Stimulated activated CD4-positive, alpha-beta T cell treated with anti-CD3 and anti-CD28 coated beads, Interleukin-15, amount 100 ng/mL, for 48 hours (primary cell): ENCODE data around the gene MPIG6B.

Experiments used
- DNase-seq, 2 donors: peaks; one replicate each; pipeline ENCODE4 v3.0.0-alpha.2; 2020; ENCODE audit warnings: low read depth in 2 of 2

The MPIG6B gene

DNA sequence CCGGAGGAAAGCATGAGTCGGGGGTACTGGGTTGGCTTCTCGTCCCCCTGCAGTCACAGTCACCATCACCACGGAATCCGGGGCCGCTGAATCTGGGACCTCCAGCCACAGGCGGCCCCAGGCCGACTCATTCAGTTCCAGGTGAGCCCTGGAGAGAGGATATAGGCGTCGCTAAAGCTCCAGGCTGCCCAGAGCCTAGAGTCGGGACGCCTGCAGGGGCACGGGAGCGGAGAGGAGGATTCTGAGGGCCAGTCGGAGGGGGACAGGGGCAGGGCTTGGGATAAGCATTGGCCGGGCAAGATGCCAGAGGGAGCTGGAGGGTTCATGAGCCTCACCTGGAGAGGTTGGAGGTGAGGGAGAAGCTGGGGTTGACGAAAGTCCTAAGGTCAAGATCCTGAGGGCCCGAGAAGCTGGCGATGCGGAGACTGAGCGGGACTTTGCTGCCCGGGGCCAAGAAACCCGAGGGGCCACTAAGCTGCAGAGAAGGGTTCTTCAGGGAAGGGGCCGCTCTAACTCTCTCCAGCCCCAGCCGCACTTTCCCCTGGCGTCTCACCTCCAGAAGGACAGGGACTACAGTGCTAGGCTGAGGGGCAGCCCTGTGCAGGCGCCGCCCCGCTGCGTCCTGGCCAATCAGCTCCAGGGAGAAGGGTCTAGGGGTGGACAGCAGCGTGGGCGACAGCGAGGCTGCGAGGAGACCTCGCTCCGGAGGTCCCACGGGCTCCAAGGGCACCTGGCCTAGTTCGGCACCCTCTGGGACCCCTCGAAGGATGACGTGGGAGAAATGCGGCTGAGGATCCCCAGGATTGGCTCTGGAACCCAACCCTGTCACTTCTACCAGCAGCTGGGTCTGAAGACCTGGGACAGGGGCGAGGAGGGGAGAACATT lies 43.0 kb downstream of the MPIG6B start:
- DNase-seq, result no peak

DNA sequence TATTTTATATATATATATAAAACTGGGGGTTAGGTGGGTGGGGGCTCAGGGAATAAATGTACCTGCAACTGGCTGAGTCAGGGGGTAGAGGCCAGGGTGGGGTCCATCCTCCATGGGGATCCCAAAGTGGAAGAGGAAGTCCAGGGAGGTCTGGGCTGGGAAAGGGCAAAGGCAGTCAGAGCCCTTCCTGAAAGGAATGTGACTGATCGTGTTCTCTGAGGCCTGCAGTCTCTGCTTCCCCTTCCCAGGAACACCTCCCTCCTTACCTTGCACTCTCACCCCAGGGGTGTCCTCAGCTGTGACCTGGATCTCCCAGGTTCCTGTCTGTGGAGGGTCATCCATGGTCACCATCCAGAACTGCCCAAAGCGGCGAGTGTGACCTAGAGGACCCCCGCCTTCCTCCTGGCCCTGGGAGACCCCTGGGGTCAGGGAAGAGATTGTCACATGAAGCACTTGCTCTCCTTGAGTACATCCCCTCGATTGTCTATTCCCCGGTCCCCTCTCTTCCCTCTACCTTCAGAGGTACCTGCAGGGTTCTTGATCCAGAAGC lies 44.0 kb downstream of the MPIG6B start:
- no peak for DNase-seq

DNA sequence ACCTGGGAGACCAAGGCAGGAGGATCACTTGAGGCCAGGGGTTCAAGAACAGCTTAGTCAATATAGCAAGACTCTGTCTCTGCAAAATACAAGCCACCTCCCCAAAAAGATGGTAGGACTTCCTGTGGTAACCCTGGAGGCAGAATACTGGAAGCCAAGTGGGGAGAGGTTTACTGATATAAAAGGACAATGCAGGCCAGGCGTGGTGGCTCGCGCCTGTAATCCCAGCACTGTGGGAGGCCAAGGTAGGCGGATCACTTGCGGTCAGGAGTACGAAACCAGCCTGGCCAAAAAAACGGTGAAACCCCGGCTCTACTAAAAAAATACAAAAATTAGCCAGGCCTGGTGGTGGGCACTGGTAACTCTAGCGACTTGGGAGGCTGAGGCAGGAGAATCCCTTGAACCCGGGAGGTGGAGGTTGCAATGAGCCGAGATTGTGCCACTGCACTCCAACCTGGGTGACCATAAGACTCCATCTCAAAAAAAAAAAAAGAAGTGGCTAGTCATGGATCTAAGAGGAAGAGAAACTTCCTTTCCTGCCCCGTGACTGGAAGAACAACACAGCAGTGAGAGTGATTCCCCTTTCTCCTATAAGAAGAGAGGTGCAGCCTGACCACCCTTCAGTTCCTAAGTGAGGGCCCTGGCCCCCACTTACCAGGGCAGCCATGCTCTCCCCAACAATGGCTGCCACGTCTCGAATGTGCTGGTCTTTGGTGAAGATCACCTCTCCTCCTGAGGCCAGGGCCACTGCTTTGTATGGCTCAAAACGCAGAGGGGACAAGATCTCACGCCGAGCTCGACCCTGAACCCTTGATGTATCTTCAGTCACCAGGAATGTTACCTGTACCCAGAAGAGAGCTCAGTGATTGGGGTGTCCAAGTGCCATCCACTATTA lies 45.4 kb downstream of the MPIG6B start:
- DNase-seq, result no peak

DNA sequence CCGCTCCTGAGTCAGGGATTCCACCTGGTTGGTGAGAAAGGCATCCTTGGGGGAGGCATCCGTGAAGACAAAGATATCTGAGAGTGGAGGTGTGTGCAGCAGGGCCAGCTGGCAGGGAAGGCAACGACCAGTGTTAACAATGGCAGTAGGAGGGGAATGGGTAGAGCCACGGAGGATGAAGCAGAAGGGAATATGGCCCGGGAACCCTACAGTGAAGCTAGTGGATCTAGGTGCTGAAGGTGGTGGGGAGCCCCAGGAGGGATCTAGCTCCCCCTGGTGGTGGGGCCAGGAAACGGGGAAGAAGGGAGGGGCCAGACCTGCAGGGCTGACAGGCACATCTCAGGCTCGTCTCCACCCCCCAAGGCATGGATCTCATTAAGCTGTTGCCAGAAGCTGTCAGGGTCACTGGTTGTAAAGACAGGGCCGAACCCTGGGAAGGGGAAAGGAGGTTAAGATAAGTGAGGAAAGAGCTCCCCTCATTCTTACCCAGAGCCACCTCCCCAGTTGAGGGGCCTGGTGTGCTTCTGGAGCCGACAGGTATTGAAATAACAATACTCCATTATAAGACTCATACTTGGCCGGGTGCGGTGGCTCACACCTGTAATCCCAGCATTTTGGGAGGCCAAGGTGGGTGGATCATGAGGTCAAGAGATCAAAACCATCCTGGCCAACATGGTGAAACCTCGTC lies 46.7 kb downstream of the MPIG6B start:
- peak; percentile 64 to 81 for DNase-seq

DNA sequence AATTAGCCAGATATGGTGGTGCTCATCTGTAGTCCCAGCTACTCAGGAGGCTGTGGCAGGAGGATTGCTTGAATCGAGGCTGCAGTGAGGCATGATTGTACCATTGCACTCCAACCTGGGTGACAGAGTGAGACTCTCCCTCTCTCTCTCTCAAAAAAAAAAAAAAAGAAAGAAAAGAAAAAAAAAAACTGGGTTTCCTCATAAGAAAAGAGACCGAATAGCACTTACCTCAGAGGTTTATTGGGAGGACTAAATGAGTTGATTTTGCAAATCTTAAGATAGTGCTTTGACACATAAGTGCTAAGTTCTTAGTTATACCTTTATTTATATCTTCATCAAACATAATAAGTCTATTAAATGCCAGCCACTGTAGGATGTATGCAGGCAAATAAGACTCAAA lies 47.7 kb downstream of the MPIG6B start:
- DNase-seq, result no peak

DNA sequence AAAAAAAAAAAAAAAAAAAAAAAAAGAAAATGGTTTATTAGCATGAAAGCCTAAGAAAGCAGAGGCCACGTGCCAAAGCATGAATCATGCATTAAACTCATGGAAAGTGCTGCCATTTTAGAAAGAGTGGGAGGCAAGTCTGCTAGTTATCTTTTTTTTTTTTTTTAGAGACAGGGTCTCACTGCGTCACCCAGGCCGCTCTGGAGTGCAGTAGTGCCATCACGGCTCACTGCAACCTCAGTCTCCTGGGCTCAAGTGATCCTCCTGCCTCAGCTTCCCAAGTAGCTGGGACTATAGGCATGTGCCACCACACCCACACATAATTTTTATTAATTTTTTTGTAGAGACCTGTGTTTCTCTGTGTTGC lies 48.8 kb downstream of the MPIG6B start:
- DNase-seq, result no peak

DNA sequence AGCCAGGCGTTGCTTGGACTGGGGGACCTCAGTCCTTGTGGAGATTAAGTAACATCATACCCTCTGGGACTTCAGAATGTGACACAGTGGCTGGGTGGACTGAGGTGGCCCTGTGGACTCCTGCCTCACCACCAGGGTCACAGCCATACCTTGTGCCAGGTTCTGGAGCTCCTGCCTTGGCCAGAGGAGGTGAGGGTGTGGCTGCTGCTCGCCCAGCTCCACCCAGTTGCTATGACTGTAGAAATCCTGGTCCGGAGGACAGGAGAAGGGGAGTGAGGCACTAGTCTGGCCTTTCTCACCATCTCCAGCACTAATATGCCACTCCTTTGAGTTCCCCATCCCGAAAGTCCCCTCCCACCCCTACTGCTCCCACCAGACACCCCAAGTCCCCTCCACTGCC lies 52.0 kb downstream of the MPIG6B start:
- no peak for DNase-seq

DNA sequence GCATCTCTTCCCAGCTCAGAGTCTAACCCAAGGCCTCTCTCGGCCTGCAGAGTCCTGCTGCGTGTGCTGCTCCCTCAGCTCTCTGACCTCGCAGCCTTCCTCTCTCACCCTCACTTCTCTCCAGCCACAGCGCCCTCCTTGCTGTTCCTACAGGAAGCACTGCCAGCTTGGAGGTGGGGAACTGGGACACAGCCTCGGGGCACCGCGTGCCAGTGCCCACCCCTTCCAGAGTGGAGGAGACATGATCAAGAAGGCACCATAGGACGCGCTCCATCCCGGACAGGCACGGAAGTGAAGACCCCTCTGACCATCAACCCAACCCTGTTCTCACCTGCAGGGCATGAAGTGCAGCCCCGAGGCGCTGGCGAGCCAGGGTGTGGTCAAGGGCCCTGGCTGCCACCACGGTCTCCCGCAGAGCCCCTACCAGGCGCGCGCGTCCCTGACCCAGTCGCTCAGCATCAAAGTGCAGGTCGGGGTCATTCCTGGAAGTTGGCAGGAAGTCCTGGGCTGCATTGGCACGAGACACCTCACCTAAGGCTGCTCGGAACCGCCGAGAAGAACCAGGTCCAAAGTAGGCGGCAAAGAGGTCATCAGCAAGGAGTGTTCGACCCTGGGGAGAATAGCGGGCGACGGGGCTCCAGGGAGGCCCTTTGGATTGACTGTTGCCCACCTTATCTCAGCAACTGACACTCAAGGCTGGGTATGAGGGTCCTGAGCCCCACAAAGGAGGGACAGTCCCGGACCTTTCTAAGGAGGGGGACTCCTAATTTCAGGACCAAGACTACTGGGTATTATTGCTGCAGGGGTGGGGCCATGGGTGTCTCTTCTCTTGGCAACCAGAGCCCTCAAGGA lies 52.7 kb downstream of the MPIG6B start:
- no peak for DNase-seq
